ENCODE results near the gene STYX. TPM values are rescaled to one million over a fixed set of nuclear protein-coding genes. Genes with fewer than 3 reads are reported as not detected.
A peak's percentile ranks its signal among the peaks of the same experiment; 100 is the strongest.

Gene STYX
- total and polyA plus RNA-seq, 7 experiments from 2014 or later, result 17.2 to 45.3 (median 29.2) TPM

DNA sequence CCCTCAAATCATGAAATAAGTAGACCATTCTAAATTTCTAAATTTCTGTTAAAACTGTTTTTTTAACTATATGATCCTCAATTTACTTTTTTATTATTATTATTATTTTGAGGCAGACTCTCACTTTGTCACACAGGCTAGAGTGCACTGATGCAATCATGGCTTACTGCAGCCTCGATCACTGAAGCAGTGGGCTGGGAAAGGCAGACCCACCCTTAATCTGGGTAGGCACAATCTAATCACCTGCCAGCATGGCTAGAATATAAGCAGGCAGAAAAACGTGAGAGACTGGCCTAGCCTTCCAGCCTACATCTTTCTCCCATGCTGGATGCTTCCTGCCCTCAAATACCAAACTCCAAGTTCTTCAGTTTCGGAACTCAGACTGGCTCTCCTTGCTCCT is 36.9 kb upstream of the STYX start:
- Mint-ChIP-seq H3K9me3 (peaks cover 0 to 1% (median 0%) of the 10 kb centered on the region in 11 donors), H3K4me1 (peaks cover 49 to 72% (median 64%) of the 10 kb centered on the region in 7 donors), H3K4me3 (peak overlapping the region in 9 of 10 donors; percentile 59 to 99 (median 71)), H3K36me3 (peaks cover 4 to 28% (median 5%) of the 10 kb centered on the region in 5 donors), H3K27ac (peak overlapping the region in 8 of 9 donors; percentile 0 to 75 (median 16)), H3K27me3 (no peaks in the 10 kb centered on the region)
- H3K27ac ChIP-seq (ENCODE audit: low read depth, low read length), result no peak overlapping the region
- no peaks in the 10 kb centered on the region for H3K27me3 ChIP-seq (ENCODE audit: control insufficient read depth in 2 of 2, insufficient read depth in 2 of 2, low read length in 2 of 2)
- no peak overlapping the region for H3K4me3 ChIP-seq (ENCODE audit: low read length)
- H3K4me1 ChIP-seq (ENCODE audit: control insufficient read depth in 2 of 2, insufficient read depth in 2 of 2, low read length in 2 of 2), result peaks cover 31 to 32% of the 10 kb centered on the region in 2 donors
- POLR2A ChIA-PET, result interaction anchor here (0.6 to 1.6 kb wide), 5 partner anchors 13 to 50 kb away, joined by 3 to 7 read pairs (median 3); partner anchors contain the start of gene STYX
- H3K36me3 ChIP-seq (ENCODE audit: control insufficient read depth in 2 of 3, insufficient read depth in 3 of 3, low read length in 3 of 3), result peaks cover 0 to 5% (median 0%) of the 10 kb centered on the region in 3 experiments
- CTCF ChIA-PET, result no interaction called here
- intact Hi-C loops (cut with micrococcal nuclease), result loop anchor here in 1 of 2 donors (2.0 to 10.0 kb wide), 2 partner anchors 14 to 462 kb away; partner anchors contain the start of gene DDHD1
- no peaks in the 10 kb centered on the region for H3K9me3 ChIP-seq (ENCODE audit: control insufficient read depth in 2 of 3, low read length in 3 of 3)
- ATAC-seq (no peak), DNase-seq (no peak)

GRCh38 chr14:52693532-52693931 is 36.4 kb upstream of the STYX start:
- H3K4me1 Mint-ChIP-seq, result peaks cover 45 to 67% (median 59%) of the 10 kb centered on the region in 7 donors
- no peak overlapping the region for H3K4me3 ChIP-seq (ENCODE audit: low read length)
- intact Hi-C loops (cut with micrococcal nuclease), result loop anchor here in 1 of 2 donors (2.0 to 10.0 kb wide), 2 partner anchors 15 to 461 kb away; partner anchors contain the start of gene DDHD1
- no peak overlapping the region for H3K27ac ChIP-seq (ENCODE audit: low read depth, low read length)
- no peaks in the 10 kb centered on the region for H3K9me3 ChIP-seq (ENCODE audit: control insufficient read depth in 2 of 3, low read length in 3 of 3)
- H3K36me3 Mint-ChIP-seq, result peaks cover 4 to 28% (median 5%) of the 10 kb centered on the region in 5 donors
- H3K27me3 Mint-ChIP-seq, result no peaks in the 10 kb centered on the region
- peak overlapping the region in 6 of 9 donors; percentile 16 to 67 (median 61) for H3K27ac Mint-ChIP-seq
- H3K9me3 Mint-ChIP-seq, result peaks cover 0 to 1% (median 0%) of the 10 kb centered on the region in 11 donors
- DNase-seq (no peak), ATAC-seq (no peak)
- H3K4me1 ChIP-seq (ENCODE audit: control insufficient read depth in 2 of 2, insufficient read depth in 2 of 2, low read length in 2 of 2), result peaks cover 28 to 30% of the 10 kb centered on the region in 2 donors
- POLR2A ChIA-PET, result interaction anchor here (1.0 kb wide), 1 partner anchor 12 kb away, joined by 3 read pairs; no protein-coding TSS in a partner anchor
- H3K27me3 ChIP-seq (ENCODE audit: control insufficient read depth in 2 of 2, insufficient read depth in 2 of 2, low read length in 2 of 2), result no peaks in the 10 kb centered on the region
- CTCF ChIA-PET, result no interaction called here
- peaks cover 0 to 5% (median 0%) of the 10 kb centered on the region in 3 experiments for H3K36me3 ChIP-seq (ENCODE audit: control insufficient read depth in 2 of 3, insufficient read depth in 3 of 3, low read length in 3 of 3)
- peak overlapping the region; percentile 15 to 99 (median 72) for H3K4me3 Mint-ChIP-seq

- H3K27me3 Mint-ChIP-seq, result no peaks in the 10 kb centered on the region
- POLR2A ChIA-PET, result interaction anchor here (0.6 to 3.6 kb wide), 18 partner anchors 9 to 458 kb away, joined by 3 to 15 read pairs (median 6); partner anchors contain the start of genes DDHD1, GPR137C, STYX and TXNDC16
- peaks cover 35 to 53% (median 46%) of the 10 kb centered on the region in 7 donors for H3K4me1 Mint-ChIP-seq
- H3K4me3 Mint-ChIP-seq, result peak overlapping the region; percentile 95 to 99 (median 99)
- Histone ChIP-seq H3K27me3 (ENCODE audit: control insufficient read depth in 2 of 2, insufficient read depth in 2 of 2, low read length in 2 of 2) (no peaks in the 10 kb centered on the region), H3K4me3 (ENCODE audit: low read length) (peak overlapping the region; percentile 79), H3K9me3 (ENCODE audit: control insufficient read depth in 2 of 3, low read length in 3 of 3) (no peaks in the 10 kb centered on the region), H3K27ac (ENCODE audit: low read depth, low read length) (peak overlapping the region; percentile 85), H3K36me3 (ENCODE audit: control insufficient read depth in 2 of 3, insufficient read depth in 3 of 3, low read length in 3 of 3) (peaks cover 0 to 5% (median 0%) of the 10 kb centered on the region in 3 experiments), H3K4me1 (ENCODE audit: control insufficient read depth in 2 of 2, insufficient read depth in 2 of 2, low read length in 2 of 2) (peaks cover 26 to 27% of the 10 kb centered on the region in 2 donors)
- peak in 8 of 9 donors; percentile 60 to 74 (median 65) for DNase-seq
- H3K27ac Mint-ChIP-seq, result peak overlapping the region; percentile 94 to 99 (median 98)
- CTCF ChIA-PET, result interaction anchor here (0.9 kb wide), 1 partner anchor 17 kb away, joined by 6 read pairs; no protein-coding TSS in a partner anchor
- ATAC-seq, result peak; percentile 72
- H3K36me3 Mint-ChIP-seq, result peaks cover 3 to 26% (median 4%) of the 10 kb centered on the region in 5 donors
- intact Hi-C loops (cut with micrococcal nuclease), result loop anchor here (1.0 to 10.0 kb wide), 8 partner anchors 12 to 460 kb away; partner anchors contain the start of genes GPR137C (in 2 of the 2), PSMC6 (in 2 of the 2), STYX (in 2 of the 2) and TXNDC16 (in 2 of the 2)
- H3K9me3 Mint-ChIP-seq, result peaks cover 0 to 1% (median 0%) of the 10 kb centered on the region in 11 donors
Observed at GRCh38 chr14:52694761-52695480, 35.0 kb upstream of the STYX start.

DNA sequence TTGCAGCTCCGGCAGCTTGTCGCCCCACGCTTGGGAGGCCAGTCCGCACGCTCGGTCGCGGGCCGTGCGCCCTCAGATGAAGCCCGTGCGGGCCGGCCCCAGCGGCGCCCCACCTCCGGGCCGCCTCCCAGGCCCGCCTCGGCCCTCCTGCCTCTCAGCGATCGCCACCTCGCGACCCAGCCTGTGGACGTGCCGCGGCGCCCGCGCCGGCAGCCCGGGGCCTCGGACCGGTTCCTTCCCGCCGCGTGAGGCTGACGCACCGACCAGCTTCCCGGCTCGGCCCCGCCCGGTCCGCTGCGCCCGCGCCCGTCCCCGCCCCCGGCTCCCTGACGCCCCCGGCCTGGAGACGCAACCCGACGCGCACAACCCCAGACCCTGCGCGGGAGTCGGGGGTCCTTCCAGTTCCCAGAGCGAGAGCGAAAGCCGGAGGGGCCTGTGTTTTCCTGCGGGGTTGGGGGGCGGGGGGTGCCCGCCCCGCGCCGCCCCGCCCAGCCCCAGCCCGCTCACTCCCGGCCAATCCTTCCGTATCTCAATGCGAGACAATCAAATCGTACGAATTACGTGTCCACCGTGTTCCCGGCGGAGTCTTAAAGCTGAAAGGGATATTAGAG is 34.4 kb upstream of the STYX start, which contains the start of gene ERO1A:
TSS of gene ERO1A (minus strand) at position 78 of the 611 bp plus-strand sequence. CDS start at position 1, 77 bp downstream.
- H3K4me1 Mint-ChIP-seq, result peaks cover 32 to 47% (median 42%) of the 10 kb centered on the region in 7 donors
- H3K9me3 ChIP-seq (ENCODE audit: control insufficient read depth in 2 of 3, low read length in 3 of 3), result no peaks in the 10 kb centered on the region
- ChIA-PET CTCF (interaction anchor here (0.9 kb wide), 1 partner anchor 16 kb away, joined by 6 read pairs; no protein-coding TSS in a partner anchor), POLR2A (interaction anchor here (0.6 to 3.6 kb wide), 17 partner anchors 9 to 457 kb away, joined by 3 to 15 read pairs (median 6); partner anchors contain the start of genes DDHD1, GPR137C, STYX and TXNDC16)
- ATAC-seq (peak; percentile 82), DNase-seq (peak; percentile 26 to 83 (median 53))
- peak within 1 kb of the TSS; percentile 85 for H3K27ac ChIP-seq (ENCODE audit: low read depth, low read length)
- H3K27ac Mint-ChIP-seq, result peak within 1 kb of the TSS; percentile 94 to 99 (median 98)
- H3K36me3 Mint-ChIP-seq, result peaks cover 0 to 22% (median 4%) of the 10 kb centered on the region in 5 donors
- no peaks in the 10 kb centered on the region for H3K27me3 Mint-ChIP-seq
- H3K9me3 Mint-ChIP-seq, result peaks cover 0 to 1% (median 0%) of the 10 kb centered on the region in 11 donors
- H3K4me3 ChIP-seq (ENCODE audit: low read length), result peak within 1 kb of the TSS; percentile 79
- H3K27me3 ChIP-seq (ENCODE audit: control insufficient read depth in 2 of 2, insufficient read depth in 2 of 2, low read length in 2 of 2), result no peaks in the 10 kb centered on the region
- peaks cover 0 to 5% (median 0%) of the 10 kb centered on the region in 3 experiments for H3K36me3 ChIP-seq (ENCODE audit: control insufficient read depth in 2 of 3, insufficient read depth in 3 of 3, low read length in 3 of 3)
- intact Hi-C loops (cut with micrococcal nuclease), result loop anchor here (2.0 to 10.0 kb wide), 3 partner anchors 17 to 459 kb away; partner anchors contain the start of genes DDHD1 (in 1 of the 2) and PTGER2 (in 1 of the 2)
- H3K4me3 Mint-ChIP-seq, result peak within 1 kb of the TSS; percentile 95 to 99 (median 99)
- peaks cover 26 to 27% of the 10 kb centered on the region in 2 donors for H3K4me1 ChIP-seq (ENCODE audit: control insufficient read depth in 2 of 2, insufficient read depth in 2 of 2, low read length in 2 of 2)

- no peak overlapping the region for H3K4me3 ChIP-seq (ENCODE audit: low read length)
- H3K27ac ChIP-seq (ENCODE audit: low read depth, low read length), result no peak overlapping the region
- H3K4me1 ChIP-seq (ENCODE audit: control insufficient read depth in 2 of 2, insufficient read depth in 2 of 2, low read length in 2 of 2), result no peaks in the 10 kb centered on the region
- Mint-ChIP-seq H3K36me3 (no peaks in the 10 kb centered on the region), H3K27ac (no peak overlapping the region), H3K4me1 (peaks cover 0 to 11% (median 4%) of the 10 kb centered on the region in 7 donors), H3K27me3 (no peaks in the 10 kb centered on the region), H3K4me3 (no peak overlapping the region), H3K9me3 (no peaks in the 10 kb centered on the region)
- no peaks in the 10 kb centered on the region for H3K9me3 ChIP-seq (ENCODE audit: control insufficient read depth in 2 of 3, low read length in 3 of 3)
- ATAC-seq, result no peak
- no peak for DNase-seq
- no peaks in the 10 kb centered on the region for H3K27me3 ChIP-seq (ENCODE audit: control insufficient read depth in 2 of 2, insufficient read depth in 2 of 2, low read length in 2 of 2)
- no peaks in the 10 kb centered on the region for H3K36me3 ChIP-seq (ENCODE audit: control insufficient read depth in 2 of 3, insufficient read depth in 3 of 3, low read length in 3 of 3)
- intact Hi-C loops (cut with micrococcal nuclease), result no loop called here
- POLR2A ChIA-PET, result interaction anchor here (0.7 kb wide), 1 partner anchor 169 kb away, joined by 3 read pairs; no protein-coding TSS in a partner anchor
- CTCF ChIA-PET, result no interaction called here
Observed at GRCh38 chr14:52700701-52701172, 29.2 kb upstream of the STYX start.

Measured in naive thymus-derived CD4-positive, alpha-beta T cell (primary cell).